HG03457 (cell line): ENCODE results near the gene CALY.

ENCODE experiments used
- ATAC-seq: cut with Tn5 transposase; IDR thresholded peaks from one replicate; pipeline ENCODE4 v1.9.1; 2021; ENCODE audit warnings: moderate number of reproducible peaks; ENCODE audit not compliant: unreplicated experiment

Gene CALY

DNA sequence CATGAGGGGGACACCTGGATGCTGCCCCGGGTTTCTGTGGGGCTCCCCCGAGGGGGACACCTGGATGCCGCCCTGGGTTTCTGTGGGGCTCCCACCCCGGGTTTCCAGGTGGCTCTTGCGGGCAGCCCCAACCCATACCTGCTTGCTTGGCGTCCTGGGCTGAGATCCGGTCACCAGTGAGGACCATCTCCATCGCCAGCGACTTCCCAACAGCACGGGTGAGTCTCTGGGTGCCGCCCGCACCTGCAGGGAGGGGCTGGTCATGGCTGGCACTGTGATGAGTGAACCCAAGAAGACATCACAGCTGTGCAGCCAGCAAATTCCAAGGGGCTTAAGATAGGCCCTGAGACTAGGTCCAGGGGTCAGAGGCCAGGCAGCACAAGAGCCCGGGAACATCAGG lies 30.1 kb upstream of the CALY start:
- ATAC-seq = no peak

DNA sequence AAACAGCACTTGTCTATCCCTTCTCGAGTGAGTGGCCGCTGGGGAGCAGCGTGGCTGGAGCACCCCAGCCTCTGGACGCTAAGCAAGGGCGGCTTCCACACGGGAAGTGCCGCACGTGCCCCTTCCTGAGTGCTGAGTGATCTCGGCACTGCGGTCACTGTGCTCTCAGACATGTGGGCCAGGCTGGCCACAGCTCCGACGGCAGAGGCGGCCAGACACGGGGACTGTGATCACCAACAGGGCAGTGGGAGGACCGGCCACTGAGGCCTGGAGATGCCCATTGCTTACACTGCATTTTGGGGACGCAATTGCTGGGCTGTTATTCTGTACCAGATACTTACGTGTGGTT lies 29.4 kb upstream of the CALY start:
- ATAC-seq = no peak

DNA sequence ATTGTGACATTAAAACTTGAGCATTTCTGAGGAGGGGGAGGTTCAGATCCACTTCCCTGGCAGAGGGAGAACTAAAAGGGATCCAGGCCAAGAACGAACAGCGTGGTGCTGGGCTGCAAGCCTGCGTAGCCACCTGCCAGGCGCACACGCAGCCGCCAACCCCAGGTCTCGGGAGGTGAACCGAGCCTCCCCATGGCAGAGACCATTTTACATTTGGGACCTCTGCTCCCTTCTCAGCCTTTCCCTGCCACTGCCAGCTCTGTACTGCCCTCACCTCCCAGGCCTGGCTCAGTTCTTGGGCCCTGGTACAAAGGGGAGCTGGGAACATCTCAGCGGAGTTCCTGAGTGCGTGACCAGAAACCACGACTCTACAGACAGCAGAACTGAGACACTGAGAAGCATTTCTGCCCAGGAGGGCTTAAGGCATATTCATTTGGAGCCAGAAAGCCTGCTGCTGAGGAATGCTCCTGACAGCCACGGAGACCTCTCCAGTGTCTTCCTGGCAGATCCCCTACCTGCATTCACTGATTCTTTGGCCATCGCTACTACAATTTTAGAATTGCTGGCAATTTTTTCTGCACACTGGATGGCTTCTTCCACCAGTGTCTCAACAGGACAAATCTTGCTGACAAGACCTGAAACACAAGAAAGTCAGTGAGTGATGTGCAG lies 28.9 kb upstream of the CALY start:
- ATAC-seq = no peak

DNA sequence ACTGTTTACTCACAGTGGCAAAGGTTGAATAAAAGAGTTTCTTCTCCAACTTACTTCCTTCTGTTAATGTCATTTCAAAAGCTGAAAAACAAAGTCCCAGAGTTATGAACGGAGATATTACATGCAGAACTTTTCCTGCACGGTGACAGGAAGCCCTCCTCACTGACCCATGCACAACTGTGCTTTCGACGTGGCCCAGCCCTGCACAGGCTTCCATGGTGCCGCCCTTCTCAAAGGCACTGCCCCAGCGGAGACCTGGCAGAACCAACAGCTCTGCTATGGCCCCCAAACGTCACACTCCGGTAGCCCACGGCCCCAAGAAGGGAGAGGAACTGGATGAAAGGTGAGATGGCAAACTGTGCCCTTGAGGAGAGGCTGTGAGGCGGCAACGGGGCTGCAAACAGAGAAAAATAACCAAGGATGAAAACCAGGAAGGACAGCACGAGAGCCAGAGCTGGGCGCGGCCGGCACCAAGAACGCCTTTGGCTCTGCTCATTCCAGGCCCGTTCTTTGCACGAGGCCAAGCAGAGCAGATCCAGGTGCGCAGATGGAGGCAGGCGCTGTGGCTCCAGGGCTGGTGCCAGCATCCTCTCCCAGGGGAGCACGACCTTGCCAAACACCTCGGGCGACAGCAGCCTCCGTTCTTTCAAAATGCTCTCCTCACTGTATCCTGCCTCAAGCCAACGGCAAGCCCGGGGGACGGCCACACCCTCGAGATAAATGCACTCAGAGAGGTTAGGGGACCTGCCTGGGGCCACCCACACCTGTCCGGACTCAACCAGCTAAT lies 28.1 kb upstream of the CALY start:
- ATAC-seq = no peak

DNA sequence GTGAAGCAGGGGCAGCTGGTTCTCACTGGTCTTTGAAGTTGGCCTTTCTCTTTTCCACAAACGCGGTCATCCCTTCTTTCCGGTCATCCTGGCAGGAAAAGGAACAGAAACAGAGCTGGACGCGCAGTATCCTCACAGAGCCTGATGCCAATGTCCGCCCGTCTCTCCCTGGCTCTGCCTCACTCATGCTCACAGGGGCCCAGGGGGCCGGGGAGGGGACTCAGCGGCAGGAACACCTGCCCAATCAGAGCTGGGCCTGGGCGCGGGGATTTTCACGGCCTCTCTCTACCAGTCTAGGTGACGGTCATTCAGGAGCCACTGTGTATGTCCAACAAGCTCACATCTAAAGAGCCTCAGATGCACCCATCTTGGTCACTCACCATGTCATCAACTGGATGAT lies 26.1 kb upstream of the CALY start:
- no peak for ATAC-seq

DNA sequence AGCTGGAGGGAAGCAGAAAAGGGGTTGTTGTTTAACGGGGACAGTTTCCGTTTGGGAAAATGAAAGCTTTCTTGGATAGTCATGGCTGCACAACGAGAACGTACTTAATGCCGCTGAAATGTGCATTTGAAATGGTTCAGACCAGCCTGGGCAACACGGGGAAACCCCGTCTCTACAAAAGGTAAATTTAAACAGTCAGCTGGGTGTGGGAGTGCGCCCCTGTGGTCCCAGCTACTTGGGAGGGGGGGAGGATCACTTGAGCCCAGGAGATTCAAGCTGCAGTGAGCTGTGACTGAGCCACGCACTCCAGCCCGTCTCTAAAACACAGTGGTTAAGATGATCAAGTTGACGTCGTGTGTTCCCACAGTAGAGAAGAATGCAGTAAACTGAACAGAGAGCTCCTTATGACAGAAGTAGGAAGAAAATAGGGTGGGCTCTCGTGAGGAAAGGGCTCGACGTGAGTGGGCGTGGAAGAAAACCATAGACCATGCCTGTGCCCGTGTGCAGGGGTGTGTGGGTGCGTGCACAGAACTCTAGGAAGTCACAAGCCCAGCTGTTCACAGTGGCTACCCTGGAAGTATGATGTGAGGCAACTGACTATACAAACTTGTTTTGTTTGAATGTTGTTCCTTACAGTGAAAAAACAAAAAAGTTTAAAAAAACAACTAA lies 25.2 kb upstream of the CALY start:
- ATAC-seq = no peak

DNA sequence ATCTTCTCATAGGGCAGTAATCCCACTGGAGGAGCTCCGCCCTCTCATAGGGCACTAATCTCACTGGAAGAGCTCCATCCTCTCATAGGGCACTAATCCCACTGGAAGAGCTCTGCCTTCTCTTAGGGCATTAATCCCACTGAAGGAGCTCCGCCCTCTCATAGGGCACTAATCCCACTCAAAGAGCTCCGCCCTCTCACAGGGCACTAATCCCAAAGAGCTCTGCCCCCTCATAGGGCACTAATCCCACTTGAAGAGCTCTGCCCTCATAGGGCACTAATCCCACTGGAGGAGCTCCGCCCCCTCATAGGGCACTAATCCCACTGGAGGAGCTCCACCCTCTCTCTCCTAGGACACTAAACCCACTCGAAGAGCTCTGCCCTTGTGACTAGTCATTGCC lies 24.5 kb upstream of the CALY start:
- ATAC-seq = no peak

DNA sequence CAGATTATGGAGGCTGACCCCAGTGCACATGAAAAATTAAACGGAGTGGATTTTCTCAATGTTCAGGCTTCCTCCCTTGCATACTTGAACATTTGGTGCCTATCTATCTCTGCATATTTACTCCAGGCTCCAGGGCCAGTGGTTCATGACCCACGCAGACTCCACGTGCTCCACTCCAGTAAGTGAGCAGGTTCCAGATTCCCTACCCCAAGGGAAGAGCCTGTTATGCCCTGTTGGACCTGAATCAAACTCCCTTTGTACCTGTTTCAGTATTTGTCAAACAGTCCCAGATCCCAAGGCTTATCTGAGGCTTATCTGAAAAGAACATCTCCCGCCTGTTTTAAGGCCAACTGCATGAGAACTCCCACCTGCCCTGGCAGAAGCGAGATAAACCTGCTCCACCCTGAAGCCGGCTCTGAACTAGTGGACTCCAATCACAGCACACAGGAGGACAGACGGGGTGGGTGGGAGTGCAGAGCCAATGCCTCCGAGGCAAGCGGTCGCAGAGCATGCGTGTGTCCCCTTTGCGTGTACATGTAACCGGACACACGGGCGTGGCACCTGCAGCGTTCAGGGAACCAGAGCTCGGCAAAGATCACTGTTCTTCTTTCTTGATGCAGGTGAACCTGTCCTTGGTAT lies 23.4 kb upstream of the CALY start:
- no peak for ATAC-seq

DNA sequence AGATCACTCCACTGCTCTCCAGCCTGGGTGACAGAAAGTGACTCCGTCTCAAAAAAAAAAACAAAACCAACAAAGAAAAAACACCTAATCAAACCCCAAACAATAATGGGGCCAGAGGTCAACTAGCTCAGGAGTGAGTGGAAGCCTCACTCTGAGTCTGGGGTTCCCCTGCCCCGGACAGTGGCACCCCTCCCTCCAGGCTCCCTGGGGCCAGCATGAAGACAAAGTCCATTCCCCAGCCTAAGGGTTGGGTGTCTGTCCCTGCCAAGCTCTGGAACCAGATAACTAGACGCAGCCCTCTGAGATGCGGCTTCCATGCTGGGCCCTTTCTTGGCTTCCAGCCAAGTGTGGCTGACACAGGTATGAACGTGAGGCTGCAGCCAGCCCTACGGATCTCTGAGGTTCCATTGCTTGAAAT lies 22.9 kb upstream of the CALY start:
- ATAC-seq = no peak

DNA sequence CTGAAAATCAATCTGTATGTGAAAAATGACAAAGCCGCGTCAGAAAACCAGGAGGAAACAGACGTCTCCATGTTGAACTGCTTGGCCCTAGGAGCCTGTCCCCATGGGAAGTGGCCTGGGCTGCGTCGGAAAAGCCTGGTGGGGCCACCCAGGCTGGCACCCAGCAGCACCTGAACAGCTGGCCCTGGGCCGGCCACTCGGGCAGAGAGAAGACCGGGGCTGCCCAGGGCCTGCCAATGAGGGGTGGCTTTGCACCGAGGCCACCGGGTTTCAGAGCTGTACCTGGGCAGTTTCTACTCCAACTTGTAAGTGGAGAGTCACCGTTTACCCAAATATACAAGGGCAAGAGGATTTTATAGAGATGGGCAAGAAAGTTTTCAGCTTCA lies 22.2 kb upstream of the CALY start:
- no peak for ATAC-seq

DNA sequence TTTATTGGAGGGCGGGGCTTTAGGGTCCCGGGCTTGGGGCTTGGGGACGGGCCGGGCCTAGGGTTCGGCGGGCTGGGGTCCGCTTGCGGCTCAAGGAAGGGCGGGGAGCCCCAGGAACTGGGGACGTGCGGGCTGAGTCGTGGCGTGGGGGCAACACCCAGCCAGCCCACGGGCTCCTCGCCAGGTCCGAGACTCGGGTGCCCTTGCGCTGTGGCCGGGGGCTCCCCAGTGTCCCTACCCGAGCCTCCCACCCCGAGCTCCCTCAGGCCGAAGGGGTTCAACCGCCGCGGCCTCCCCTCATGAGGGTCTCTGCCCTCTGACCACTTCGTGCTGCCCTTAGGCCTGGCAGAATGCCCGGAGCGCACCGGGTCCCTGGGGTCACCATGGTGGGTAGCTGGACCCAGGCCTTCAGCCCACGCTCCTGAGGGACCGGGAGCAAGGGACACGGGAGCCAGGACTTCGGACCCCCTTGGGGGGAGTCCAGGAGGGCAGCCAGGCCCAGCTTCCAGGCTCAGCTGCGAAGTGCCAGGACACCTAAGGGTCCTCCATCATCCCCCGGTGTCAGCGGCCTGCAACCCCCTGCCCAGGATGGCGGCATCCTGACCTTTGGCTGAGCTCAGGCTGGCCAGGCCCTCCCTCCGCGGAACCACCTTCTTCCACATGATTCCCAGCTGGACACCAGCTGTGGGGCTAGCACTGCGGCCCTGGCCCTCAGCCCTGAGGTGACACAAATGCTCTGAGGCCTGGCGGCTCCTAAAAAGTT lies 21.6 kb upstream of the CALY start:
- no peak for ATAC-seq

DNA sequence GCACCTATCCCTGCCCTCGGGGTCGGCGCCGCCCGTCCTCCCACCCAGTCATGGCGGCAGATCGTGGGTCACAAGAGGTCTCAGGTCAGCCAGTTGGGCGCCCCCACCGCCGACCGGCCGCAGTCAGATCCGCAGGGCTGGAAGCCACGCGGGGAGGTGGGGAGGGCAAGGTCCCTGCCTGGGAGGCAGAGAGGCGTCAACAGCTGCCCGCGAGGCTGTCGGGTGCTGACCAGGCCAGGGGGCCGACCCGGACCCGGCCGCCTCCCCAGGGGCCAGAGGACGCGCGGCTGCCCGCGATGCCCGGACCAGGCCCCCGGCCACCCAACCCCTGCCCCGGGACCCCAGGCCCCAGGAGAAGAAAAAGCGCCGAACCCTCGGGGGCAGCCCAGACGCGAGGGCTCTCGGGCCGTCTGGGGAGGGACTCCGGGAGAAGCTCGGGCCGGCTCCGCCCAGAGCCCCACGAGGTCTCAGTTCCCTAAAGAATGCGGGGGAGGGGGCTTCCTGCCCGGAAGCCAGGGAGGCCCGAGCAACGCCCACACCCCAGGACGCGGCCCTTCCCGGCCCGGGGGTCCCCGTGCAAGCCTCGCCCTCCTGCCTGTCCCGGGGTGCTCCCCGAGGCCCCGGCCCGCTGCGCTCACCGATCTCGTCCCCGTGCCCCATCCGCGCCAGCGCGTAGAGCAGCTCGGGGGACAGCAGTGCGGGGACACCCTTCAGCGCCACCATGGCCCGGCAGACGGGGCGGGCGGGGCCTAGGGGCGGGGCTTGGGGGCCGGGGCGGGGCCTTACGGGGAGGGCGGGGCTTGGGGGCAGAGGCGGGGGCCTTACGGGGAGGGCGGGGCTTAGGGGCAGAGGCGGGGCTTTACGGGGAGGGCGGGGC lies 20.8 kb upstream of the CALY start, which contains the start of gene FUOM:
TSS of gene FUOM (minus strand) at position 735 of the 877 bp plus-strand sequence. CDS start at position 723, 12 bp downstream.
- ATAC-seq = peak; percentile 54

DNA sequence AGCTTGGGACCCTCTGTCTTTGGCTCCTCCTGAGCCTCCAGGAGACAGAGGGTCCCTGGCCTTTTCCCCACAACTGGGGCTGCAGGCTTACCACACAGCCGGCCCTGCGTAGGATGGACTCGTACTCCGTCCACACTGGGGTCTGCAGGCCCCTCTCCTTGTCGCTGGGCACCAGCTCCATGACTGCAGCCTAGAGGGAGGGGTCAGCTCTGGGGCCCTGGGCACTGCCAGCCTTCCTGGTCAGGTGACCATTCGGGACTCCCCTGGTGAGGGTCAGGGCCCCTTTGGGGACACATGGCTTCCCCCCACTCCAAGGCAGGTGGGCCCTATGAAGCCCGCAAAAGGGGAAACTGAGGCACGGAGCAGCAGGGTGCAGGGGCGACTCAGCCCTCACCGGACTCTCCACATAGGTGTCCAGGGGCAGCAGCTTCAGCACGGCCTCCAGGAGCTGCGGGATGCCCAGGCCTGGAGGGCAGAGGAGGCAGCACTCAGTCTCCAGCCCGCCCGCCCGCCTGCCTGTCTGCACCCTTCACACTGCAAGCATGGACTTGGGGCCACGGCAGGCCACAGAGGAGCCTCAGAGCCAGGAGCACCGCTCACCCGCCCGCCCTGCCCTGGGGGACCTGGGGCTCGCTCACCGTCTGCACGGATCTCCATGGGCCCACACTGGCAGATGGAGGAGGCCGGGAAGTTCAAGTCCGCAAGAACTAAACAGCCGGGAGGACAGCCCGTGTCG lies 20.0 kb upstream of the CALY start:
- no peak for ATAC-seq

DNA sequence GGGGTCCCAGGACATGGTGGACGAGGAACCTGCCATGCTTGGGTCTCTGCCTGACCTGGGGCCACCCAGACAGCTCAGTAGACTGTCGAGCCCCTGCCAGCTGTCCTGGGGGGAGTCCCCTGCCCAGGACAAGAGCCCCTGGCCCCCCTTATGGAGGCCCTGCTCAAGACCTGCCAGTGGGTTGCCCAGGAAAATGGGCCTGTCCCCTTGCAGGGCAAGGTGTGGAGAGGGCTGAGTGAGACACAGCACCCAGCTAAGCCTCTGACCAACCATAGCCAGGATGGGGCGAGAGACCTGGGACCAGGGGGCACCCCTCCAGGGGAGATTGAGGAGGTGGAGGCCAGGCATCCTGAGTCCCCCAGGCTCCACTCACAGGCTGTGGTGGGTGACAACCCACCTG lies 19.3 kb upstream of the CALY start:
- ATAC-seq = no peak

DNA sequence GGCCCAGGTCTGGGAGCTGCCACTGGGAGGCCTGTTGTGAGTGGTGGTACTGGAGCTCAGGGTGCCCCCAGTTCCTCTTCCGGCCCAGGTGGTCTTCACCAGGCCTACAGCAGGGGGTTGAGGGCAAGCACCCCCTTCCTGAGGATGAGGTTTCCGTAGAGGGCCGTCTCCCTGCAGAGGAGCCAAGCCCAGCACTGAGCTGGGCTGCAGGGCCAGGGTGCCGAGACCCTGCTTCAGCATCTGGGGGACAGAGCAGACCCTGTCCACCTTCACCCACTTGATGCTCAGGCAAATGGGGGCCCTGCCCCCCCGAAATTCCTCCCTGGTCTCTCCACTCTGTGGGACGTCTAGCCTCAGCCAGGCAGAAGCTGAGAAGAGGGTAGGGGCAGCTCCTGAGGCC lies 18.6 kb upstream of the CALY start:
- no peak for ATAC-seq

DNA sequence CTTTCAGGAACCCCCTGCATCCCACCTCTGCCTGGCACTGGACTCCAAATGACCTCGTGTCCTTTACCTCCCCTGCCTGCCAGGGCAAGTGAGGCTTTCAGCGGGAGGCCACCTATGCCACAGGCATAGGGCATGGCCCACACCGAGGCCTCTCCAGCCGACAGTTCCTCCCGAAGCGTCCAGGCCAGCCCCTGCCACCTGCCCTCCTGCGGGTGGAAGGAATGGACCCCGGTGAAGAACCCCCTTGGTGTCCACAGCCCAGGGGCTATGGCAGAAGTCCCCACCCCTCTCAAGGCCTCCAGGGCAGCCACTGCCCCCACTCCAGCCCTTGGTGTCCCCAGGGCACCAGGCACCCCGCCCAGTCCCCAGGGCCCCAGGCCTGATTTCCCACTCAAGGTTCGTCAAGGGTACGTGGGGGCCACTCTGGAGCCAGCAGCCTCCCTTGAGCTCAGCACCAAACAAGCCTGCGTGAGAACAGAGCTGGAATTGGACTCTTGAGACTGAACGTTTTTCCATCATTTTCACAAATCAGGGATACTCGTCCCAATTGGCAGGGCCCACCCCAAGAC lies 18.1 kb upstream of the CALY start:
- ATAC-seq = no peak

DNA sequence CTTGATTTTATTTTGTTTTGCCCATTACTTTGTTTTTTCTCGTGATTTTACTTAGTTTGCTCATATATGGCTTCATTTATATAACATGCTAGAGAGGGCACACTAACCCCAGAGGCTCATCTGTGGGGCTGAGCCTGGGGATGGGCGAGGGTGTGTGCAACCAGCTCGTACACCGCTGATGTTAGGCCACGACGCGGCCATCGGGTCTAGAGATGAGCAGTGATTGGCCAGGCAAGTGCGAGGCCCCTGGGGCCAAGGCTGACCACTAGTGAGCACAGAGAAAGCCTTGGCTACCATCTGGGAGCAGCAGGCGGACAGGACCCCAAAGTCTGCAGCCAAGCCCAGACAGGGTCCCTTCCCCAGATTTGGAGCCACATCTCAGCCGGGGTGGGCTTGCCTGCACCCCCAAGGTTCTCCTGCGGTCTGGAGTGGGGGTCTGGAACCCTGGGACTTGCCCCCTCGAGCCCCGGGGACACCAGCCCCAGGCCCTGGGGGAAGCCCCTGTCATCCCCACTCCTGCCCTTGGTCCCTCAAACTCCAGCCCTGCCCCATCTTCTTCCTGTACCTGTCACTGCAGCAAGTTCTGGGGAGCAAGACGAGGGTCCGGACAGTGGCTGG lies 17.4 kb upstream of the CALY start:
- ATAC-seq = no peak

DNA sequence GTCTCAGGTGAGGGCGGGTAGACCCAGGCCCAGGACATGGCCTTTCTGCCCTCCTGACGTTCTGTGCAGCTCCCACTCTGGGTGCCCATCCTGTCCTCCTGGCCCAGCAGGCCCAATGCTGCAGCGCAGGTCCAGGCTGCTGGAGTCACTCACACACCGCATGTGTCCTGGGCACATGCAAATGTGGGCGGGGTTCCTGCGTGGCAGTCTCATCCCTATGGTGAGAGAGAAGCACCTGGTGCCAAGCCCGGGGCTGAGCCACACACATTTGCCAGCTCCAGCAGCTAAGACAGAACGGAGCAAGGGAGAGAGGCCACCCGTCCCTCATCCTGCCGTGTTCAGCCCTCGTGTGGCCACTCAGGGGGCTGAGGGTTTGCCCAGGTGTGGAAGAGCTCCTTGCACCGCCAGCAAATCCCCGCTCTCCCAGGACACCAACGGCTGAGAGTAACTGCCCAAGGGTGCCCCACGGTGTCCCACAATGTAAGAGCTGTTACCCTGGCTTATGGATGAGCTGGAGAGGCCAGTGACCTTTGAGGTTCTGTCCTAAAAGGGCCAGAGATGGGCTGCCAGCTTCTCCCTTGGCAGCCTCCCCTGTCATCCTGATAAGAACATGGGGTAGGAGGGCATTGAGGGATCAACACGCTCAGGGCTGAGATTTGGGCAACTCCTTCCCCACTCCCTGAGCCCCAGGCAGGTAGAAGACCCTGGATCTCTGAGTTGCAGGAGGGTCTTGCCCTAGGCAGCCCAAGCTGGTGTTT lies 16.7 kb upstream of the CALY start:
- no peak for ATAC-seq
